ENCODE results near the gene PRAMEF5. TPM values are rescaled to one million over a fixed set of nuclear protein-coding genes. Genes with fewer than 3 reads are reported as not detected.

Gene PRAMEF5
- total and polyA plus RNA-seq, 8 donors = not detected

Other genes with a start within 250 kb of the PRAMEF5 start
- gene PRAMEF27, start 197.6 kb upstream of the PRAMEF5 start, total RNA-seq = not detected
- not detected for gene PRAMEF27, start 197.6 kb upstream of the PRAMEF5 start, polyA plus RNA-seq
- not detected for gene HNRNPCL3, start 193.4 kb upstream of the PRAMEF5 start, total RNA-seq
- not detected for gene HNRNPCL3, start 193.4 kb upstream of the PRAMEF5 start, polyA plus RNA-seq
- gene PRAMEF25, start 183.4 kb upstream of the PRAMEF5 start, total RNA-seq = not detected
- not detected for gene PRAMEF25, start 183.4 kb upstream of the PRAMEF5 start, polyA plus RNA-seq
- gene HNRNPCL2, start 137.3 kb upstream of the PRAMEF5 start, total RNA-seq = not detected
- gene HNRNPCL2, start 137.3 kb upstream of the PRAMEF5 start, polyA plus RNA-seq = not detected
- gene PRAMEF26, start 98.2 kb upstream of the PRAMEF5 start, total RNA-seq = not detected
- gene PRAMEF26, start 98.2 kb upstream of the PRAMEF5 start, polyA plus RNA-seq = not detected
- not detected for gene HNRNPCL4, start 88.6 kb upstream of the PRAMEF5 start, total RNA-seq
- gene HNRNPCL4, start 88.6 kb upstream of the PRAMEF5 start, polyA plus RNA-seq = not detected
- gene PRAMEF9, start 82.3 kb upstream of the PRAMEF5 start, total RNA-seq = not detected
- not detected for gene PRAMEF9, start 82.3 kb upstream of the PRAMEF5 start, polyA plus RNA-seq
- gene PRAMEF13, start 52.8 kb upstream of the PRAMEF5 start, total RNA-seq = not detected
- not detected for gene PRAMEF13, start 52.8 kb upstream of the PRAMEF5 start, polyA plus RNA-seq
- not detected for gene PRAMEF18, start 28.0 kb upstream of the PRAMEF5 start, total RNA-seq
- gene PRAMEF18, start 28.0 kb upstream of the PRAMEF5 start, polyA plus RNA-seq = not detected
- not detected for gene PRAMEF8, start 30.9 kb downstream of the PRAMEF5 start, total RNA-seq
- not detected for gene PRAMEF8, start 30.9 kb downstream of the PRAMEF5 start, polyA plus RNA-seq
- gene PRAMEF33, start 49.3 kb downstream of the PRAMEF5 start, total RNA-seq = not detected
- under 1 TPM in 1 of 2 donors, not detected in 1; 0.05 TPM for gene PRAMEF33, start 49.3 kb downstream of the PRAMEF5 start, polyA plus RNA-seq
- not detected for gene PRAMEF15, start 61.4 kb downstream of the PRAMEF5 start, total RNA-seq
- not detected for gene PRAMEF15, start 61.4 kb downstream of the PRAMEF5 start, polyA plus RNA-seq
- gene PRAMEF14, start 92.9 kb downstream of the PRAMEF5 start, total RNA-seq = not detected
- not detected for gene PRAMEF14, start 92.9 kb downstream of the PRAMEF5 start, polyA plus RNA-seq
- gene PRAMEF19, start 117.7 kb downstream of the PRAMEF5 start, total RNA-seq = not detected
- not detected for gene PRAMEF19, start 117.7 kb downstream of the PRAMEF5 start, polyA plus RNA-seq
- gene PRAMEF17, start 135.4 kb downstream of the PRAMEF5 start, total RNA-seq = not detected
- gene PRAMEF17, start 135.4 kb downstream of the PRAMEF5 start, polyA plus RNA-seq = not detected
- gene PRAMEF20, start 156.3 kb downstream of the PRAMEF5 start, total RNA-seq = not detected
- gene PRAMEF20, start 156.3 kb downstream of the PRAMEF5 start, polyA plus RNA-seq = not detected